CD8-positive, alpha-beta memory T cell (primary cell): ENCODE measurements around the gene LDLRAD4. TPM values are rescaled to one million over a fixed set of nuclear protein-coding genes. Genes with fewer than 3 reads are reported as not detected.
A peak's percentile ranks its signal among the peaks of the same experiment; 100 is the strongest.

Experiments
- CTCF ChIA-PET: fragments of 350-600 bp; sonication (Branson Sonifier 250); formaldehyde crosslinking; loops from one replicate; lab custom pipeline; 2021; ENCODE audit warnings: antibody characterized with exemption; lab: Charles Lee
- POLR2A ChIA-PET: fragments of 350-600 bp; sonication (Branson Sonifier 250); formaldehyde crosslinking; loops from one replicate; lab custom pipeline; 2021; ENCODE audit warnings: antibody characterized with exemption; lab: Charles Lee
- DNase-seq, 5 donors: peaks; one replicate each; pipeline versions ENCODE4 v3.0.0 to v3.0.0-alpha.2; 2020 to 2022; ENCODE audit warnings: mixed read lengths in 1 of 5
- H3K27ac ChIP-seq: one replicate; pipeline ENCODE4 v1.7.0; 2013; ENCODE audit warnings: low read depth, mild to moderate bottlenecking, low read length, moderate library complexity
- H3K27me3 ChIP-seq: 2 replicates; pipeline ENCODE4 v1.7.0; 2013; ENCODE audit warnings: low read length, mild to moderate bottlenecking; ENCODE audit not compliant: insufficient read depth, poor library complexity, severe bottlenecking
- H3K36me3 ChIP-seq: 2 replicates; pipeline ENCODE4 v1.7.0; 2013; ENCODE audit warnings: mild to moderate bottlenecking, low read length, moderate library complexity; ENCODE audit not compliant: insufficient read depth
- H3K4me1 ChIP-seq: 2 replicates; pipeline ENCODE4 v1.7.0; 2013; ENCODE audit warnings: mild to moderate bottlenecking, low read length, moderate library complexity; ENCODE audit not compliant: insufficient read depth
- H3K4me3 ChIP-seq: 2 replicates; pipeline ENCODE4 v1.7.0; 2013; ENCODE audit warnings: mild to moderate bottlenecking, low read length
- H3K9me3 ChIP-seq: 2 replicates; pipeline ENCODE4 v1.7.0; 2013; ENCODE audit warnings: mild to moderate bottlenecking, low read length
- H3K27ac Mint-ChIP-seq, 8 donors: one replicate each; pipeline ENCODE4 v1.8.0; 2020 to 2021; ENCODE audit warnings: mixed read lengths in 8 of 8, mild to moderate bottlenecking in 6 of 8, inconsistent platforms in 3 of 8, moderate library complexity in 3 of 8
- H3K27me3 Mint-ChIP-seq, 2 donors: one replicate each; pipeline ENCODE4 v1.8.0; 2020 to 2021; ENCODE audit warnings: mixed read lengths in 2 of 2, mild to moderate bottlenecking in 1 of 2, moderate library complexity in 1 of 2
- H3K36me3 Mint-ChIP-seq, 3 donors: one replicate each; pipeline ENCODE4 v1.8.0; 2020 to 2021; ENCODE audit warnings: mixed read lengths in 3 of 3, inconsistent platforms in 1 of 3, mild to moderate bottlenecking in 1 of 3
- H3K4me1 Mint-ChIP-seq, 3 donors: one replicate each; pipeline ENCODE4 v1.8.0; 2020 to 2021; ENCODE audit warnings: mixed read lengths in 3 of 3, inconsistent platforms in 1 of 3, mild to moderate bottlenecking in 1 of 3
- H3K4me3 Mint-ChIP-seq, 7 donors: one replicate each; pipeline ENCODE4 v1.8.0; 2020 to 2021; ENCODE audit warnings: mixed read lengths in 7 of 7, mild to moderate bottlenecking in 6 of 7, moderate library complexity in 4 of 7, inconsistent platforms in 2 of 7
- H3K9me3 Mint-ChIP-seq, 5 donors: one replicate each; pipeline ENCODE4 v1.8.0; 2020 to 2022; ENCODE audit warnings: mixed read lengths in 5 of 5, mild to moderate bottlenecking in 3 of 5, moderate library complexity in 2 of 5, inconsistent platforms in 1 of 5
- polyA plus RNA-seq: library from polyadenylated mRNA; unstranded; fragments of 300-500 nt; fragmentation: Illumina TruSeq; gene quantifications from one replicate; pipeline ENCODE4 v1.2.3, GENCODE V29; 2021
- total RNA-seq, 2 experiments: library from RNA; stranded (reverse); gene quantifications; one replicate each; pipeline ENCODE4 v1.2.3, GENCODE V29; 2021

LDLRAD4 gene
- total and polyA plus RNA-seq, 3 experiments from 2014 or later, result 8.1 to 30.4 (median 27.3) TPM

GRCh38 chr18:13223311-13224143 is 5.0 kb downstream of the LDLRAD4 start:
- Mint-ChIP-seq H3K27me3 (peaks cover 12 to 48% of the 10 kb centered on the region in 2 donors), H3K36me3 (no peaks in the 10 kb centered on the region), H3K9me3 (no peaks in the 10 kb centered on the region), H3K4me3 (no peak overlapping the region), H3K4me1 (peaks cover 2 to 12% (median 10%) of the 10 kb centered on the region in 3 donors), H3K27ac (no peak overlapping the region)
- no peaks in the 10 kb centered on the region for H3K36me3 ChIP-seq
- H3K27ac ChIP-seq, result no peak overlapping the region
- POLR2A ChIA-PET, result no interaction called here
- H3K27me3 ChIP-seq, result no peaks in the 10 kb centered on the region
- no peak overlapping the region for H3K4me3 ChIP-seq
- H3K9me3 ChIP-seq, result no peaks in the 10 kb centered on the region
- CTCF ChIA-PET, result no interaction called here
- DNase-seq, result no peak
- peaks cover 13% of the 10 kb centered on the region for H3K4me1 ChIP-seq

DNA sequence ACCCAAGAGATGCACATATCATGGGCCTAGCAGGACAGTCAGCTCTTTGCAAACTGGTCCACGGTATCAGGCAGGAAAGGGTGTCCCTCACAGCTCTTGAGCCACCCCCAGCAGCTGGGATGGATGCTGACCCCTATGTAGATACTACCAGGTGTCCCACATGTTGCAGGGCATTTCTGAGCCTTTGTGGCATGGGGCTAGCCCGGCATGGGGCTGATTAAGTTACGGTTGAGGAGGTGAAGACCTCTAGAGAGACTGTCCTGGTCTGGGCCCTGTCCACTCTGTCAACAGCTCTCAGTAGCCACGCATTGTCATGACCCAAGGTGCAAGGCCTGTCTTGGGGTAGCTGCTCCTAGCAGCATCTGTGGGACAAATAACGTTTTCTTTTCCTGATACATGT is 6.7 kb downstream of the LDLRAD4 start:
- Histone ChIP-seq H3K9me3 (no peaks in the 10 kb centered on the region), H3K27me3 (no peaks in the 10 kb centered on the region), H3K4me3 (no peak overlapping the region), H3K4me1 (peaks cover under 1% of the 10 kb centered on the region), H3K36me3 (no peaks in the 10 kb centered on the region), H3K27ac (no peak overlapping the region)
- Mint-ChIP-seq H3K4me3 (no peak overlapping the region), H3K27ac (no peak overlapping the region), H3K27me3 (peaks cover 7 to 31% of the 10 kb centered on the region in 2 donors), H3K36me3 (no peaks in the 10 kb centered on the region), H3K4me1 (no peaks in the 10 kb centered on the region), H3K9me3 (no peaks in the 10 kb centered on the region)
- no peak for DNase-seq
- ChIA-PET CTCF (interaction anchor here (1.8 kb wide), 1 partner anchor 9 kb away, joined by 4 read pairs; no protein-coding TSS in a partner anchor), POLR2A (interaction anchor here (0.6 kb wide), 1 partner anchor 83 kb away, joined by 3 read pairs; no protein-coding TSS in a partner anchor)

- H3K27ac Mint-ChIP-seq, result peak overlapping the region in 1 of 8 donors; percentile 52
- H3K9me3 ChIP-seq, result no peaks in the 10 kb centered on the region
- CTCF ChIA-PET, result no interaction called here
Measured at GRCh38 chr18:13226533-13227144, 8.1 kb downstream of the LDLRAD4 start.

DNA sequence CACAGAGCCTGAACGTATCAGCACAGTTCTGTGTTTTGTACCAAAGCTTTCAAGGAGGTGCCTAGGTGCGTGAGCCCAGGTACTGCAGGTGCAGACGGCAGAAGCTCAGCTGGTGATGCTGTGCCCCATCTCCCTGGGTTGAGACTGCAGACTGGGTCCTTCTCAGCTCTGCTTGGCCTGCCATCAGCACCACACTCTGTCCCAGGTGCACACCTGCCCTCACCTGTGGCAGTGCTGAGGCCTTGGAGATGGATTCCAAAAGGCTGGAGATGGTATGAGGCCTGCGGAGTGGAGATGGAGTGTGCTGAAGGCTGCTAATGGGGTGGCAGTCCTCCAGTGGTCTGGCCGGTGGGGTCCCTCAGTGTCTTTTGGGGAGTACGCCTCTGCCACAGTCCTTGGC is 9.3 kb downstream of the LDLRAD4 start:
- Histone ChIP-seq H3K36me3 (no peaks in the 10 kb centered on the region), H3K27me3 (no peaks in the 10 kb centered on the region), H3K27ac (no peak overlapping the region), H3K4me3 (no peak overlapping the region), H3K4me1 (no peaks in the 10 kb centered on the region), H3K9me3 (no peaks in the 10 kb centered on the region)
- H3K4me1 Mint-ChIP-seq, result no peaks in the 10 kb centered on the region
- no peak overlapping the region for H3K4me3 Mint-ChIP-seq
- POLR2A ChIA-PET, result no interaction called here
- no peak overlapping the region for H3K27ac Mint-ChIP-seq
- H3K27me3 Mint-ChIP-seq, result peaks cover 0 to 6% of the 10 kb centered on the region in 2 donors
- H3K36me3 Mint-ChIP-seq, result no peaks in the 10 kb centered on the region
- no peaks in the 10 kb centered on the region for H3K9me3 Mint-ChIP-seq
- CTCF ChIA-PET, result no interaction called here
- no peak for DNase-seq

More at GRCh38 chr18:13226533-13227144, 8.1 kb downstream of the LDLRAD4 start:
- Histone ChIP-seq H3K36me3 (no peaks in the 10 kb centered on the region), H3K27me3 (no peaks in the 10 kb centered on the region), H3K4me1 (no peaks in the 10 kb centered on the region), H3K27ac (no peak overlapping the region), H3K4me3 (no peak overlapping the region)
- no peak for DNase-seq
- no peaks in the 10 kb centered on the region for H3K9me3 Mint-ChIP-seq
- H3K4me1 Mint-ChIP-seq, result no peaks in the 10 kb centered on the region
- POLR2A ChIA-PET, result no interaction called here
- H3K27me3 Mint-ChIP-seq, result peaks cover 0 to 17% of the 10 kb centered on the region in 2 donors
- no peaks in the 10 kb centered on the region for H3K36me3 Mint-ChIP-seq
- H3K4me3 Mint-ChIP-seq, result no peak overlapping the region

DNA sequence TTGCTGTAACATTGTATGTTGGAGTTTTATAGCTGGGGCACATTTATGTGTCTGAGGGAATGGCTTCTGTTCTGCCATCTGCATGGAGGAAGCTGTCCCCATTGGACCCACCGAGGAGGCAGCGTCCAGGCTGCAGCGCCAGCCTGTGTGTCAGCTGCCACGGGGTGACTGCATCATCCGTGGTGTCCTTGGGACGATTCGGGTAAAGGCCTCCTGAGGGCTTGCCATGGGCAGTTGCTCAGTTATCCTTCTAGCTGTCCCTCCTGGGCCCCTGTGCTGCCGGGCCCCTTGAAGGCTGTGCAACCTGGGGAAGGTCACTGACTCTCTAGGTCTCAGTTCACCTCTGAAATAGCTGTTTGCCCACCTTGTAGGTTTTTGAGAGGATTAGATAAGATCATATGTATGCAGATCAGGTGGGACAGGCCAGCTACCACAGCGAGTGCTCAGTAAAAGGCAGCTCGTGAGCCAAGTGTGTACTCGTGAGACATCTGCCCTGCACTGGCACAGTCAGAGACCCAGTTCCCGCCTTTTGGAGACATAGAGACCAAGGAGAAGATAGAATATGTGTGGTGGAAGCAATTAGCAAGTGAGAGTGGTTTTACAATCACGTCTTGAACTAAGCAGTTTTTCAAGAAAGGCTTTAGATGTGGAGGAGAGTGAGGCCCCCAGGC is 10.6 kb downstream of the LDLRAD4 start:
- no peaks in the 10 kb centered on the region for H3K36me3 ChIP-seq
- H3K27ac ChIP-seq, result no peak overlapping the region
- no peaks in the 10 kb centered on the region for H3K36me3 Mint-ChIP-seq
- H3K4me1 ChIP-seq, result no peaks in the 10 kb centered on the region
- no peak for DNase-seq
- ChIA-PET CTCF (no interaction called here), POLR2A (no interaction called here)
- peak overlapping the region in 1 of 8 donors; percentile 65 for H3K27ac Mint-ChIP-seq
- no peaks in the 10 kb centered on the region for H3K9me3 ChIP-seq
- no peak overlapping the region for H3K4me3 ChIP-seq
- no peaks in the 10 kb centered on the region for H3K4me1 Mint-ChIP-seq
- peaks cover 0 to 3% of the 10 kb centered on the region in 2 donors for H3K27me3 Mint-ChIP-seq
- no peaks in the 10 kb centered on the region for H3K9me3 Mint-ChIP-seq
- H3K4me3 Mint-ChIP-seq, result no peak overlapping the region
- no peaks in the 10 kb centered on the region for H3K27me3 ChIP-seq

GRCh38 chr18:13231151-13231550 is 12.6 kb downstream of the LDLRAD4 start:
- Mint-ChIP-seq H3K4me3 (no peak overlapping the region), H3K27me3 (no peaks in the 10 kb centered on the region), H3K9me3 (no peaks in the 10 kb centered on the region), H3K4me1 (no peaks in the 10 kb centered on the region), H3K27ac (no peak overlapping the region), H3K36me3 (no peaks in the 10 kb centered on the region)
- no peaks in the 10 kb centered on the region for H3K36me3 ChIP-seq
- ChIA-PET POLR2A (no interaction called here), CTCF (interaction anchor here (2.2 kb wide), 1 partner anchor 15 kb away, joined by 6 read pairs; no protein-coding TSS in a partner anchor)
- no peaks in the 10 kb centered on the region for H3K9me3 ChIP-seq
- H3K4me3 ChIP-seq, result no peak overlapping the region
- H3K27ac ChIP-seq, result no peak overlapping the region
- no peaks in the 10 kb centered on the region for H3K4me1 ChIP-seq
- no peaks in the 10 kb centered on the region for H3K27me3 ChIP-seq
- no peak for DNase-seq

DNA sequence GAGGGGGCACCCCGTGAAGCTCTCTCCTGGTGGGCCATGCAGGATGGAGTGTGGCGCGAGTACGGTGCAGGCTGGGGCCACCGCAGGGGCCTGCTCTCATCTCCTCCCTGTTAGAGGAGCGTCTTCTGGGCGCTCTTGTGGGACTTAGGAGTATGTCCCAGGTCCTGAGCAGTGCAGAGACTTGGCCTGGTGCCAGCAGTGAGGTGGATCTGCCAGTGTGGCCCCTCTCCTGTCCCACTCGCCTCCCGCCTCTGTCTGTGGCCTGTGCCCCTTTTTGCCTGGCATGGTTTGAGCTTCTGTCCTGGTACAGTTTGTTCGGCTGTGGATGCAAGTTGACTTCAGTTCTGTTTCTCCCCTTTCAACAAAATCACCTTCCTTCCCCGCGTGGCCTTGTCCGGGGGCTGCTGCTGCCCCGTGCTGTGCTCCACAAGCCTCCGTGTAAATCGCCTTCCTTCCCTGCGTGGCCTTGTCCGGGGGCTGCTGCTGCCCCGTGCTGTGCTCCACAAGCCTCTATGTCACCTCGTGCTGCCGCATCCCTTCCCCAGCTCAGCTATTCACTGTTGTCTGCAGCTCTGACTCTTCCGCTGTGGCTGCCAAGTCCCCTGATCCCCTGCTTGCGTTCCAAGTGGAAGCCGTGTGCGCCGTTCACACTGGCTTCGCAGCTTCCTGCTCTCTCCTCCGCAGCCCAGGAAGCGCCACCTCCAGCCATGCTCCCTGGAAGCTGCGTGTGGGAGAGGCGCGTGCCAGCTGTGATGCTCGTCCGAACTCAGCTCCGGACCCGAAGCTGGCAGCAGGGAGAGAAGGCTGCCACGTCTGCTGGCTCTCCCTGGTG is 13.7 kb downstream of the LDLRAD4 start:
- Histone ChIP-seq H3K4me3 (no peak overlapping the region), H3K27ac (no peak overlapping the region), H3K27me3 (no peaks in the 10 kb centered on the region), H3K9me3 (no peaks in the 10 kb centered on the region), H3K36me3 (no peaks in the 10 kb centered on the region), H3K4me1 (no peaks in the 10 kb centered on the region)
- ChIA-PET POLR2A (no interaction called here), CTCF (interaction anchor here (2.2 kb wide), 1 partner anchor 16 kb away, joined by 6 read pairs; no protein-coding TSS in a partner anchor)
- DNase-seq, result no peak
- Mint-ChIP-seq H3K27me3 (no peaks in the 10 kb centered on the region), H3K36me3 (no peaks in the 10 kb centered on the region), H3K4me1 (no peaks in the 10 kb centered on the region), H3K4me3 (no peak overlapping the region), H3K27ac (peak overlapping the region in 1 of 8 donors; percentile 25), H3K9me3 (peaks cover 0 to 2% (median 0%) of the 10 kb centered on the region in 5 donors)
